ENCODE results near the gene INMT.

DNA sequence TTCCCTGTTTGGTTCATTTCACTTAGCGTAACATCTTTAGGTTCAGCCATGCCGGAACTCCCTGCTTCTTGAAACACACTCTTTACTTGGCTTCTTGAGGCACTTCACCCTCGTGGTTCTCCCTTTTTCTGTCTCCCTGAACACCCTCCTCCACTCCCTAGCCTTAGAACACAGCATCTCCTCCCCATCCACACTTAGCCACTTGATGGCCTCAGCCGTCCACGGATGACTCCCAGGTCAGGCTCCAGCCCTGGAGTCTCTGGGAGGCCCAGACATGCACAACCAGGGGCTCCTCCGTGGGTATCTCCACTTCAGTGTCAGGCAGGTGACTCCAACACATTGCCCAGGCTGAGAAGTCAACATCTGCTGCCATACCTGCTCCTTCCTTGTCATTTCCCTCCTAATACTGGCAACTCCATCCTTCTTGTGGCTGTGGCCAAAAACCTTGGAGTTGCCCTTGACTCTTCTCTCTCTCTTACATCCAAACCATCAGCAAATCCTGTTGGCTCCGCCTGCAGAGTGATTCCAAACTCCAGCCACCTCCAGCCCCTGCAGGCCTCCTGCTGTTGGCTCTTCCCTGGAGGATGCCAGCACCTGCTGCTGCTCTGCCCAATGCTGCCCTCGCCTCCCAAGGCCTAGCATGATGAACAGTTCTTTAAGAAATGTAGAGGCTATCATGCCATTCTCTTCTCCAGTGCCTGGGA lies 8.4 kb upstream of the INMT start:
- TF ChIP-seq POLR2A (IDR thresholded peaks at IDR 0.05), result no peak
- TF ChIP-seq, protein P1, sequence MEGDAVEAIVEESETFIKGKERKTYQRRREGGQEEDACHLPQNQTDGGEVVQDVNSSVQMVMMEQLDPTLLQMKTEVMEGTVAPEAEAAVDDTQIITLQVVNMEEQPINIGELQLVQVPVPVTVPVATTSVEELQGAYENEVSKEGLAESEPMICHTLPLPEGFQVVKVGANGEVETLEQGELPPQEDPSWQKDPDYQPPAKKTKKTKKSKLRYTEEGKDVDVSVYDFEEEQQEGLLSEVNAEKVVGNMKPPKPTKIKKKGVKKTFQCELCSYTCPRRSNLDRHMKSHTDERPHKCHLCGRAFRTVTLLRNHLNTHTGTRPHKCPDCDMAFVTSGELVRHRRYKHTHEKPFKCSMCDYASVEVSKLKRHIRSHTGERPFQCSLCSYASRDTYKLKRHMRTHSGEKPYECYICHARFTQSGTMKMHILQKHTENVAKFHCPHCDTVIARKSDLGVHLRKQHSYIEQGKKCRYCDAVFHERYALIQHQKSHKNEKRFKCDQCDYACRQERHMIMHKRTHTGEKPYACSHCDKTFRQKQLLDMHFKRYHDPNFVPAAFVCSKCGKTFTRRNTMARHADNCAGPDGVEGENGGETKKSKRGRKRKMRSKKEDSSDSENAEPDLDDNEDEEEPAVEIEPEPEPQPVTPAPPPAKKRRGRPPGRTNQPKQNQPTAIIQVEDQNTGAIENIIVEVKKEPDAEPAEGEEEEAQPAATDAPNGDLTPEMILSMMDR (IDR thresholded peaks at IDR 0.05), result no peak
